HepG2 (cell line): ENCODE results near the gene TRAF4. TPM values are rescaled to one million over a fixed set of nuclear protein-coding genes. Genes with fewer than 3 reads are reported as not detected.

Experiments
- CCDC6 ChIP-seq: sonication (generic); formaldehyde crosslinking; IDR thresholded peaks from 2 replicates; pipeline ENCODE4 v1.8.1; 2022; ENCODE audit warnings: mild to moderate bottlenecking, missing genetic modification reagents, moderate library complexity
- FOXA1 ChIP-seq, 2 experiments: fragments of 450-650 bp in 1 of 2; sonication (generic) in 1 of 2; formaldehyde crosslinking in 1 of 2; IDR thresholded peaks; 2 replicates each; pipeline versions ENCODE4 v1.4.0 to v1.6.1; 2016 to 2020; ENCODE audit warnings: missing genetic modification reagents in 1 of 2
- POLR2G ChIP-seq: fragments of 200-400 bp; formaldehyde crosslinking; IDR thresholded peaks from 2 replicates; pipeline ENCODE4 v1.6.1; 2018; ENCODE audit warnings: mild to moderate bottlenecking, low read depth, low read length, moderate library complexity
- SOX13 ChIP-seq, 3 experiments: fragments of 450-650 bp in 1 of 3; sonication (generic) in 1 of 3; formaldehyde crosslinking in 1 of 3; IDR thresholded peaks in 2 of 3; conservative IDR thresholded peaks in 1 of 3; 2 replicates each; pipeline versions ENCODE4 v1.5.0 to v1.6.1; 2016 to 2020; ENCODE audit warnings: antibody characterized with exemption in 1 of 3, mild to moderate bottlenecking in 1 of 3, missing compliant biosample characterization in 1 of 3, missing genetic modification reagents in 1 of 3, moderate library complexity in 1 of 3
- ZFY ChIP-seq: sonication (generic); formaldehyde crosslinking; IDR thresholded peaks from 2 replicates; pipeline ENCODE4 v1.4.0; 2020; ENCODE audit warnings: missing genetic modification reagents
- ZNF75D ChIP-seq: sonication (generic); formaldehyde crosslinking; IDR thresholded peaks from 2 replicates; pipeline ENCODE4 v1.8.1; 2023; ENCODE audit warnings: missing genetic modification reagents, mild to moderate bottlenecking, borderline replicate concordance
- ZNF772 ChIP-seq: sonication (generic); formaldehyde crosslinking; IDR thresholded peaks from 2 replicates; pipeline ENCODE4 v1.5.0; 2020; ENCODE audit warnings: mild to moderate bottlenecking, missing genetic modification reagents
- ZNF891 ChIP-seq: sonication (generic); formaldehyde crosslinking; IDR thresholded peaks from 2 replicates; pipeline ENCODE4 v1.5.0; 2020; ENCODE audit warnings: mild to moderate bottlenecking, missing genetic modification reagents
- polyA plus RNA-seq, 8 experiments: library from polyadenylated mRNA; depleted of rRNA in 3 of 8; stranded (reverse) in 7 of 8; unstranded in 1 of 8; fragments of >200 nt; fragmentation: Illumina TruSeq in 4 of 8; extraction: Trizol in 4 of 8; gene quantifications; 2 replicates each; pipeline versions ENCODE4 v1.2.1 to v1.2.3, GENCODE V29; 2011 to 2016; ENCODE audit warnings: low read depth in 4 of 8, missing spikeins in 1 of 8, mixed read lengths in 1 of 8; ENCODE audit not compliant: insufficient read depth in 1 of 8
- total RNA-seq, 5 experiments: library from RNA; depleted of rRNA; stranded (reverse); fragments of >200 nt; fragmentation: Illumina TruSeq; extraction: Trizol; gene quantifications; 2 replicates each; pipeline ENCODE4 v1.2.3, GENCODE V29; 2016; ENCODE audit warnings: low read depth in 1 of 5
- TF ChIP-seq, protein P1 (sequence below): sonication (generic); formaldehyde crosslinking; conservative IDR thresholded peaks from 2 replicates; pipeline ENCODE4 v1.4.0; 2020; ENCODE audit warnings: missing genetic modification reagents
- TF ChIP-seq, protein P2 (sequence below), 2 experiments: sonication (generic) in 1 of 2; formaldehyde crosslinking in 1 of 2; IDR thresholded peaks; 2 replicates each; pipeline versions ENCODE4 v1.5.1 to v1.6.1; 2011 to 2020; ENCODE audit warnings: borderline replicate concordance in 1 of 2, low read depth in 1 of 2, low read length in 1 of 2, mild to moderate bottlenecking in 1 of 2, missing genetic modification reagents in 1 of 2, moderate library complexity in 1 of 2
- TF ChIP-seq, protein P3 (sequence below): sonication (generic); formaldehyde crosslinking; IDR thresholded peaks from 2 replicates; pipeline ENCODE4 v1.4.0; 2020; ENCODE audit warnings: missing genetic modification reagents, borderline replicate concordance

Gene TRAF4
- total and polyA plus RNA-seq, 2 of the 13 experiments (the other 11 are each of a cell fraction or from before 2014, with no cell fraction given), result 86.0 to 89.9 TPM

DNA sequence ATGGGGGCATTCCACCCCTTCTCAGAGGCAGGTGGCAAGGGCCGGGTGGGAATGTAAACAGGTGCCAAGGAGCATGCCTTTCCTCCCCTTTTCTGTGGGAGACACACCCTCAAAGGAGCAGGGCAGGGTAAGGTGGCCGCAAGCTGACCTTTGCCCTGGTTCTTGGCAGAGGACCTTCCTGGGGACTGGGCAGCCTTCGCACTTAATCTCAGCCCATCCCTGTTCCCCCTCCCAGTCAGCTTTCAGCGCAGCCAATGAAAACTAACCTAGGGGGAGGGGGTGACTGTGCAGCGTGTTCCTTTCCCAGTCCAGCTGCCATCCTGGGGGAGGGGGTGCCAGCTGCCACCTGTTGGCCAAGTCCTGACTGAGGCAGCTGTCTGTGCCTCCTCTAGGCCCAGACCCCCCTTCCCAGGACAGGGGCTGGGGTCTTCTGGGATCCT, 2.8 kb downstream of the TRAF4 start (continued):
- TF ChIP-seq, protein P1, sequence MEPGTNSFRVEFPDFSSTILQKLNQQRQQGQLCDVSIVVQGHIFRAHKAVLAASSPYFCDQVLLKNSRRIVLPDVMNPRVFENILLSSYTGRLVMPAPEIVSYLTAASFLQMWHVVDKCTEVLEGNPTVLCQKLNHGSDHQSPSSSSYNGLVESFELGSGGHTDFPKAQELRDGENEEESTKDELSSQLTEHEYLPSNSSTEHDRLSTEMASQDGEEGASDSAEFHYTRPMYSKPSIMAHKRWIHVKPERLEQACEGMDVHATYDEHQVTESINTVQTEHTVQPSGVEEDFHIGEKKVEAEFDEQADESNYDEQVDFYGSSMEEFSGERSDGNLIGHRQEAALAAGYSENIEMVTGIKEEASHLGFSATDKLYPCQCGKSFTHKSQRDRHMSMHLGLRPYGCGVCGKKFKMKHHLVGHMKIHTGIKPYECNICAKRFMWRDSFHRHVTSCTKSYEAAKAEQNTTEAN, result no peak
- TF ChIP-seq ZNF75D, result no peak
- no peak for TF ChIP-seq CCDC6 (CRISPR knock-in tag)
- TF ChIP-seq, protein P2, sequence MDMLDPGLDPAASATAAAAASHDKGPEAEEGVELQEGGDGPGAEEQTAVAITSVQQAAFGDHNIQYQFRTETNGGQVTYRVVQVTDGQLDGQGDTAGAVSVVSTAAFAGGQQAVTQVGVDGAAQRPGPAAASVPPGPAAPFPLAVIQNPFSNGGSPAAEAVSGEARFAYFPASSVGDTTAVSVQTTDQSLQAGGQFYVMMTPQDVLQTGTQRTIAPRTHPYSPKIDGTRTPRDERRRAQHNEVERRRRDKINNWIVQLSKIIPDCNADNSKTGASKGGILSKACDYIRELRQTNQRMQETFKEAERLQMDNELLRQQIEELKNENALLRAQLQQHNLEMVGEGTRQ (IDR thresholded peaks at IDR 0.05; ENCODE audit: low read depth, low read length), result no peak
- TF ChIP-seq, protein P2 (CRISPR knock-in tag; IDR thresholded peaks at IDR 0.05; ENCODE audit: borderline replicate concordance), result no peak
- no peak; the same call in 1 of the 2 replicates for TF ChIP-seq POLR2G
- 0 out of 2 replicates have a peak, but pooled peaks have one; percentile 22 for TF ChIP-seq ZNF772
- TF ChIP-seq ZFY, result no peak
- TF ChIP-seq, protein P3, sequence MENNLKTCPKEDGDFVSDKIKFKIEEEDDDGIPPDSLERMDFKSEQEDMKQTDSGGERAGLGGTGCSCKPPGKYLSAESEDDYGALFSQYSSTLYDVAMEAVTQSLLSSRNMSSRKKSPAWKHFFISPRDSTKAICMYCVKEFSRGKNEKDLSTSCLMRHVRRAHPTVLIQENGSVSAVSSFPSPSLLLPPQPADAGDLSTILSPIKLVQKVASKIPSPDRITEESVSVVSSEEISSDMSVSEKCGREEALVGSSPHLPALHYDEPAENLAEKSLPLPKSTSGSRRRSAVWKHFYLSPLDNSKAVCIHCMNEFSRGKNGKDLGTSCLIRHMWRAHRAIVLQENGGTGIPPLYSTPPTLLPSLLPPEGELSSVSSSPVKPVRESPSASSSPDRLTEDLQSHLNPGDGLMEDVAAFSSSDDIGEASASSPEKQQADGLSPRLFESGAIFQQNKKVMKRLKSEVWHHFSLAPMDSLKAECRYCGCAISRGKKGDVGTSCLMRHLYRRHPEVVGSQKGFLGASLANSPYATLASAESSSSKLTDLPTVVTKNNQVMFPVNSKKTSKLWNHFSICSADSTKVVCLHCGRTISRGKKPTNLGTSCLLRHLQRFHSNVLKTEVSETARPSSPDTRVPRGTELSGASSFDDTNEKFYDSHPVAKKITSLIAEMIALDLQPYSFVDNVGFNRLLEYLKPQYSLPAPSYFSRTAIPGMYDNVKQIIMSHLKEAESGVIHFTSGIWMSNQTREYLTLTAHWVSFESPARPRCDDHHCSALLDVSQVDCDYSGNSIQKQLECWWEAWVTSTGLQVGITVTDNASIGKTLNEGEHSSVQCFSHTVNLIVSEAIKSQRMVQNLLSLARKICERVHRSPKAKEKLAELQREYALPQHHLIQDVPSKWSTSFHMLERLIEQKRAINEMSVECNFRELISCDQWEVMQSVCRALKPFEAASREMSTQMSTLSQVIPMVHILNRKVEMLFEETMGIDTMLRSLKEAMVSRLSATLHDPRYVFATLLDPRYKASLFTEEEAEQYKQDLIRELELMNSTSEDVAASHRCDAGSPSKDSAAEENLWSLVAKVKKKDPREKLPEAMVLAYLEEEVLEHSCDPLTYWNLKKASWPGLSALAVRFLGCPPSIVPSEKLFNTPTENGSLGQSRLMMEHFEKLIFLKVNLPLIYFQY (CRISPR knock-in tag), result no peak
- TF ChIP-seq SOX13 (IDR thresholded peaks at IDR 0.05), result no peak
- TF ChIP-seq SOX13 (CRISPR knock-in tag; conservative IDR thresholded peaks at IDR 0.05 in 1 of 2, IDR thresholded peaks at IDR 0.05 in 1 of 2), result no peak
- no peak for TF ChIP-seq FOXA1 (IDR thresholded peaks at IDR 0.05)
- 0 out of 2 replicates have a peak, but pooled peaks have one; percentile 8 for TF ChIP-seq FOXA1 (CRISPR knock-in tag; IDR thresholded peaks at IDR 0.05)
- no peak; the same call in 1 of the 2 replicates for TF ChIP-seq ZNF891
